ENCODE measurements around the gene RSPH6A.

RSPH6A gene

GRCh38 chr19:45785781-45786532, 29.2 kb downstream of the RSPH6A start:
- TF ChIP-seq ZBTB7A (tag by site-specific recombination; IDR thresholded peaks at IDR 0.05; ENCODE audit: low read depth) (no peak), ZNF37A (tag by site-specific recombination; IDR thresholded peaks at IDR 0.05) (no peak), ZNF610 (tag by site-specific recombination; IDR thresholded peaks at IDR 0.05; ENCODE audit: borderline replicate concordance) (no peak), ZNF214 (tag by site-specific recombination; IDR thresholded peaks at IDR 0.05; ENCODE audit: borderline replicate concordance) (no peak), BCL11B (tag by site-specific recombination; IDR thresholded peaks at IDR 0.05; ENCODE audit: low read depth) (0 out of 2 replicates have a peak, but pooled peaks have one; percentile 25), ZBTB26 (tag by site-specific recombination; optimal IDR thresholded peaks at IDR 0.05) (no peak), PBX3 (CRISPR knock-in tag; IDR thresholded peaks at IDR 0.05) (0 out of 2 replicates have a peak, but pooled peaks have one; percentile 26)
- Histone ChIP-seq H3K9me3 (ENCODE audit: control insufficient read depth, insufficient read depth, low read depth, low read length) (no peaks in the 10 kb centered on the region), H3K27ac (ENCODE audit: extremely low read depth, low read depth, low read length) (no peak overlapping the region), H3K4me1 (ENCODE audit: control insufficient read depth, insufficient read depth, low read length) (peaks cover 7% of the 10 kb centered on the region; the same call in 1 of the 2 replicates), H3K4me3 (ENCODE audit: low read depth, low read length) (no peak overlapping the region), H3K36me3 (ENCODE audit: control insufficient read depth in 2 of 2, insufficient read depth in 1 of 2, low read length in 2 of 2) (peaks cover 32 to 58% of the 10 kb centered on the region in 2 experiments)
- ChIA-PET CTCF (interaction anchor here (1.2 kb wide), 1 partner anchor 13 kb away, joined by 3 read pairs; no protein-coding TSS in a partner anchor), POLR2A (interaction anchor here (1.3 to 5.8 kb wide), 2 partner anchors 13 to 14 kb away, joined by 3 to 78 read pairs; partner anchors contain the start of gene SIX5)

GRCh38 chr19:45785097-45785496, 30.0 kb downstream of the RSPH6A start:
- Histone ChIP-seq H3K4me1 (ENCODE audit: control insufficient read depth, insufficient read depth, low read length) (peaks cover 5% of the 10 kb centered on the region; the same call in 1 of the 2 replicates), H3K9me3 (ENCODE audit: control insufficient read depth, insufficient read depth, low read depth, low read length) (no peaks in the 10 kb centered on the region), H3K27ac (ENCODE audit: extremely low read depth, low read depth, low read length) (no peak overlapping the region), H3K4me3 (ENCODE audit: low read depth, low read length) (no peak overlapping the region), H3K36me3 (ENCODE audit: control insufficient read depth in 2 of 2, insufficient read depth in 1 of 2, low read length in 2 of 2) (peaks cover 29 to 51% of the 10 kb centered on the region in 2 experiments)
- TF ChIP-seq ZNF692 (tag by site-specific recombination; IDR thresholded peaks at IDR 0.05) (peak; percentile 61; the same call in 1 of the 2 replicates), ZNF335 (tag by site-specific recombination; conservative IDR thresholded peaks at IDR 0.05) (no peak)
- CTCF ChIA-PET, result interaction anchor here (0.6 to 1.2 kb wide), 2 partner anchors 14 to 310 kb away, joined by 3 read pairs; no protein-coding TSS in a partner anchor
- POLR2A ChIA-PET, result interaction anchor here (1.3 to 5.8 kb wide), 2 partner anchors 13 to 14 kb away, joined by 3 to 78 read pairs; partner anchors contain the start of gene SIX5

GRCh38 chr19:45784096-45784495, 31.0 kb downstream of the RSPH6A start:
- Histone ChIP-seq H3K27ac (ENCODE audit: extremely low read depth, low read depth, low read length) (no peak overlapping the region), H3K4me3 (ENCODE audit: low read depth, low read length) (no peak overlapping the region), H3K4me1 (ENCODE audit: control insufficient read depth, insufficient read depth, low read length) (peaks cover 9% of the 10 kb centered on the region; the same call in 1 of the 2 replicates), H3K9me3 (ENCODE audit: control insufficient read depth, insufficient read depth, low read depth, low read length) (no peaks in the 10 kb centered on the region), H3K36me3 (ENCODE audit: control insufficient read depth in 2 of 2, insufficient read depth in 1 of 2, low read length in 2 of 2) (peaks cover 22 to 48% of the 10 kb centered on the region in 2 experiments)
- POLR2A ChIA-PET, result interaction anchor here (4.2 to 5.8 kb wide), 2 partner anchors 8 to 12 kb away, joined by 18 to 78 read pairs; partner anchors contain the start of genes DMWD and SIX5
- TF ChIP-seq ZNF37A (tag by site-specific recombination; IDR thresholded peaks at IDR 0.05), result no peak
- peak; percentile 55; the same call in 1 of the 2 replicates for TF ChIP-seq GLIS2 (tag by site-specific recombination; IDR thresholded peaks at IDR 0.05)
- CTCF ChIA-PET, result interaction anchor here (0.6 to 1.9 kb wide), 2 partner anchors 15 to 465 kb away, joined by 3 to 7 read pairs; no protein-coding TSS in a partner anchor

Data from HEK293 (cell line).